Inflammatory macrophage treated with lipopolysaccharide for 1 hour (primary cell): ENCODE data around the gene EPHB1.

Experiments used
- DNase-seq, 2 donors: peaks; one replicate each; pipeline ENCODE4 v3.0.0-alpha.2; 2020 to 2022

EPHB1 gene

GRCh38 chr3:135141672-135142071 is 346.6 kb downstream of the EPHB1 start:
- no peak for DNase-seq

GRCh38 chr3:135142530-135142929 is 347.5 kb downstream of the EPHB1 start:
- DNase-seq: no peak

- DNase-seq: no peak
Observed at GRCh38 chr3:135143474-135143873, 348.4 kb downstream of the EPHB1 start.

- no peak for DNase-seq
Observed at GRCh38 chr3:135145581-135145980, 350.5 kb downstream of the EPHB1 start.

GRCh38 chr3:135147657-135148056 is 352.6 kb downstream of the EPHB1 start:
- no peak for DNase-seq

- no peak for DNase-seq
Observed at GRCh38 chr3:135148398-135149020, 353.4 kb downstream of the EPHB1 start.

- DNase-seq: no peak
Observed at GRCh38 chr3:135149707-135150681, 354.9 kb downstream of the EPHB1 start.

GRCh38 chr3:135154186-135154585 is 359.1 kb downstream of the EPHB1 start:
- DNase-seq: no peak

- peak in 1 of 2 donors; percentile 7 for DNase-seq
Observed at GRCh38 chr3:135155228-135155627, 360.2 kb downstream of the EPHB1 start.

GRCh38 chr3:135155791-135156190 is 360.7 kb downstream of the EPHB1 start:
- DNase-seq: no peak

GRCh38 chr3:135157045-135157740 is 362.1 kb downstream of the EPHB1 start:
- no peak for DNase-seq

GRCh38 chr3:135158520-135158919 is 363.5 kb downstream of the EPHB1 start:
- DNase-seq: no peak

GRCh38 chr3:135159681-135160247 is 364.7 kb downstream of the EPHB1 start:
- DNase-seq: no peak

GRCh38 chr3:135161425-135161824 is 366.4 kb downstream of the EPHB1 start:
- no peak for DNase-seq

- no peak for DNase-seq
Observed at GRCh38 chr3:135163701-135164100, 368.6 kb downstream of the EPHB1 start.

GRCh38 chr3:135165260-135165659 is 370.2 kb downstream of the EPHB1 start:
- DNase-seq: no peak

- no peak for DNase-seq
Observed at GRCh38 chr3:135166266-135166825, 371.3 kb downstream of the EPHB1 start.

- no peak for DNase-seq
Observed at GRCh38 chr3:135168822-135169221, 373.8 kb downstream of the EPHB1 start.

- DNase-seq: no peak
Observed at GRCh38 chr3:135169651-135170050, 374.6 kb downstream of the EPHB1 start.

- no peak for DNase-seq
Observed at GRCh38 chr3:135170732-135171131, 375.7 kb downstream of the EPHB1 start.

GRCh38 chr3:135172191-135172869 is 377.3 kb downstream of the EPHB1 start:
- DNase-seq: no peak

GRCh38 chr3:135175728-135176277 is 380.7 kb downstream of the EPHB1 start:
- no peak for DNase-seq
